Progenitor cell of endocrine pancreas (in vitro differentiated cells): ENCODE data around the gene ALKBH6. TPM values are rescaled to one million over a fixed set of nuclear protein-coding genes. Genes with fewer than 3 reads are reported as not detected.
"Not testable (repeated sequence)": the region's sequence is repeated elsewhere in the genome, so short reads cannot be mapped to it uniquely, and the experiment has no call there.

Source experiments
- DNase-seq: peaks from one replicate; pipeline ENCODE4 v3.0.0; 2021; ENCODE audit warnings: low spot score; ENCODE audit not compliant: unreplicated experiment
- H3K27ac Mint-ChIP-seq: 2 replicates; pipeline ENCODE4 v1.8.0; 2021; ENCODE audit warnings: mild to moderate bottlenecking, moderate library complexity, mixed read lengths
- H3K27me3 Mint-ChIP-seq: 2 replicates; pipeline ENCODE4 v1.8.0; 2021; ENCODE audit warnings: mixed read lengths
- H3K36me3 Mint-ChIP-seq: 2 replicates; pipeline ENCODE4 v1.8.0; 2022; ENCODE audit warnings: mixed read lengths; ENCODE audit not compliant: insufficient read depth
- H3K4me1 Mint-ChIP-seq: 2 replicates; pipeline ENCODE4 v1.8.0; 2021; ENCODE audit warnings: low read depth, mixed read lengths
- H3K4me3 Mint-ChIP-seq: 2 replicates; pipeline ENCODE4 v1.8.0; 2021; ENCODE audit warnings: low read depth, mild to moderate bottlenecking, moderate library complexity, mixed read lengths
- H3K9me3 Mint-ChIP-seq: 2 replicates; pipeline ENCODE4 v1.8.0; 2021; ENCODE audit warnings: low read depth, mixed read lengths
- total RNA-seq: library from RNA; stranded (reverse); gene quantifications from 2 replicates; pipeline ENCODE4 v1.2.1, GENCODE V29; 2021
- TF ChIP-seq, protein P1 (sequence below): fragments of 200-600 bp; sonication (generic); IDR thresholded peaks from one replicate; pipeline ENCODE4 v1.5.0; 2021; ENCODE audit warnings: antibody characterized with exemption, mild to moderate bottlenecking; ENCODE audit not compliant: unreplicated experiment

The ALKBH6 gene
- total RNA-seq, 1 donor from 2014 or later, result 36.8 TPM

DNA sequence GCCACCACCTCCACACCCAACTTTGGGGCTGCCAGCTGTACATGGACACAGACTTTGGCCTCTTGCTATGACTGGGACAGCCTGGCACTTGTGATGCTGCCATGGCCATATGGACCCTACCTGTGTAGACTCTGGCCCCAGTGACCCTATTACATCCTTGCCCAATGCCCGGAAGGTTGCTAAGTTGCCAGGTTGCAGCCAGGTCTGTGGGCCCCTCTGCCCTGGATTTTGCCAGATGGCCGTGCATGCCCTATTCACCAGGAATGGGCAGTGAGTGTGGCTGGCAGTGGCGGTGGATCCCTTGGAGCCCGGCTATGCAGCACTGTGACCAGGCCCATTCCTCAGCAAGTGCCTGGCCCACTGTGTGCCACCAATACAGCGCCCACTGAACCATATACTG lies 27.9 kb downstream of the ALKBH6 start:
- TF ChIP-seq, protein P1, sequence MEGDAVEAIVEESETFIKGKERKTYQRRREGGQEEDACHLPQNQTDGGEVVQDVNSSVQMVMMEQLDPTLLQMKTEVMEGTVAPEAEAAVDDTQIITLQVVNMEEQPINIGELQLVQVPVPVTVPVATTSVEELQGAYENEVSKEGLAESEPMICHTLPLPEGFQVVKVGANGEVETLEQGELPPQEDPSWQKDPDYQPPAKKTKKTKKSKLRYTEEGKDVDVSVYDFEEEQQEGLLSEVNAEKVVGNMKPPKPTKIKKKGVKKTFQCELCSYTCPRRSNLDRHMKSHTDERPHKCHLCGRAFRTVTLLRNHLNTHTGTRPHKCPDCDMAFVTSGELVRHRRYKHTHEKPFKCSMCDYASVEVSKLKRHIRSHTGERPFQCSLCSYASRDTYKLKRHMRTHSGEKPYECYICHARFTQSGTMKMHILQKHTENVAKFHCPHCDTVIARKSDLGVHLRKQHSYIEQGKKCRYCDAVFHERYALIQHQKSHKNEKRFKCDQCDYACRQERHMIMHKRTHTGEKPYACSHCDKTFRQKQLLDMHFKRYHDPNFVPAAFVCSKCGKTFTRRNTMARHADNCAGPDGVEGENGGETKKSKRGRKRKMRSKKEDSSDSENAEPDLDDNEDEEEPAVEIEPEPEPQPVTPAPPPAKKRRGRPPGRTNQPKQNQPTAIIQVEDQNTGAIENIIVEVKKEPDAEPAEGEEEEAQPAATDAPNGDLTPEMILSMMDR, result no peak
- H3K4me3 Mint-ChIP-seq, result no peak overlapping the region

DNA sequence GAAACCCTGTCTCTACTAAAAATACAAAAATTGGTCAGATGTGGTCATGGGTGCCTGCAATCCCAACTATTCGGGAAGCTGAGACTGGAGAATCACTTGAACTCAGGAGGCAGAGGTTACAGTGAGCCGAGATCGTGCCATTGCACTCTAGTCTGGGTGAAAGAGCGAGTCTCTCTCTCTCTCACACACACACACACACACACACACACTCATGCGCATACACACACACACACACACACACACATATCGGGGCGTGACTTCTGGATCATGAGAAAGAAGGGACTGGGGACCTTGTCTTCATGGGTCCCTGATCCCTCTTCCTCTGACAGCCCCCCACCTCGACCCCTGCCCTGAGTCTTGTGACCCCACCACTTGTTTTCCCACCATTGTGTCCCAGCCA lies 30.8 kb downstream of the ALKBH6 start:
- Mint-ChIP-seq H3K36me3 (no peaks in the 10 kb centered on the region), H3K27ac (no peak overlapping the region), H3K27me3 (peaks cover 77% of the 10 kb centered on the region), H3K9me3 (no peaks in the 10 kb centered on the region), H3K4me3 (no peak overlapping the region), H3K4me1 (peaks cover 3% of the 10 kb centered on the region)
- TF ChIP-seq, protein P1, result no peak
- no peak for DNase-seq

More for the DNA sequence above, 27.9 kb downstream of the ALKBH6 start:
- Mint-ChIP-seq H3K9me3 (no peaks in the 10 kb centered on the region), H3K36me3 (no peaks in the 10 kb centered on the region), H3K4me1 (peaks cover 3% of the 10 kb centered on the region), H3K27me3 (peaks cover 80% of the 10 kb centered on the region), H3K27ac (no peak overlapping the region)
- DNase-seq, result no peak

DNA sequence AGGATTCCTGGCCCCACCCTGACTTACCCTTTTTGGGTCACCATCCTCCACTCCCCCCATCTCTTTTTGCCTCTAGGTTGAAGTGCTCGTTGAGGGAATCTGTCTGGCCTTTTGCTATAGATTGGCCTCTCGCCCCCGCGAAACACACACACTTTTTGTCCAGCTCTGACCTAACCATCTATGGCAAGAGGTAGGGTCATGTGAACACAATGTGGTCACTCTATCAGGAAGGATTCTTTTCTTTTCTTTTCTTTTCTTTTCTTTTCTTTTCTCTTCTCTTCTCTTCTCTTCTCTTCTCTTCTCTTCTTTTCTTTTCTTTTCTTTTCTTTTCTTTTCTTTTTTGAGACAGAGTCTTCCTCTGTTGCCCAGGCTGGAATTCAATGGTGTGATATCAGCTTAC lies 33.0 kb downstream of the ALKBH6 start:
- peaks cover 72% of the 10 kb centered on the region for H3K27me3 Mint-ChIP-seq
- H3K4me1 Mint-ChIP-seq, H3K36me3 Mint-ChIP-seq, H3K4me3 Mint-ChIP-seq, DNase-seq, H3K27ac Mint-ChIP-seq, H3K9me3 Mint-ChIP-seq: not testable (repeated sequence)

DNA sequence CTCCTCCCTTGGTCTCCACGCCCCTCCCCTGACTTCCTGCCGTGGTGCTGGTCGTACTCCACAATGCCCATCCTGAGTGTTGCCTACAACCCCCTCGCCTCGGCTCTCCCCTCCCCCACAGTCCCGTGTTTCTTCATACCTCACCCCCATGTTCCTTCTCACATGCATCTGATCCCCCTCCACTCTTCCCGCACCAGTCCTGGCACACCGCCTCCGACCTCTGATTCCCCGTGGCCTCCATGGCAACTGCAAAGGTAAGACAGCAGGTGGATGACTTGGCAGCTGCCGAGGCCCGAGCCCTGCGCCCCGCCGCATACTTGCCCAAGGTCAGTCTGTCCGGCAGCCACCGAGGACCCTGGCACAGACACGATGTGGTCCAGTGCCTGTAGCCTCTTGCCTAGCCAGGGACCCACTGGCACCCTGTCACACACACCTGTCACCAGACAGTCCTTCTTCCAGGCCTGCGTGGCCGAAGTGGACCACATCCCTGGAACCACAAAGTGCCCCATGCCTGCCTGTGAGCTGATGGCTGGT lies 35.1 kb downstream of the ALKBH6 start:
- Mint-ChIP-seq H3K27ac (no peak overlapping the region), H3K4me3 (no peak overlapping the region), H3K36me3 (no peaks in the 10 kb centered on the region), H3K9me3 (no peaks in the 10 kb centered on the region), H3K27me3 (peaks cover 55% of the 10 kb centered on the region), H3K4me1 (no peaks in the 10 kb centered on the region)
- TF ChIP-seq, protein P1, result no peak
- DNase-seq, result no peak

DNA sequence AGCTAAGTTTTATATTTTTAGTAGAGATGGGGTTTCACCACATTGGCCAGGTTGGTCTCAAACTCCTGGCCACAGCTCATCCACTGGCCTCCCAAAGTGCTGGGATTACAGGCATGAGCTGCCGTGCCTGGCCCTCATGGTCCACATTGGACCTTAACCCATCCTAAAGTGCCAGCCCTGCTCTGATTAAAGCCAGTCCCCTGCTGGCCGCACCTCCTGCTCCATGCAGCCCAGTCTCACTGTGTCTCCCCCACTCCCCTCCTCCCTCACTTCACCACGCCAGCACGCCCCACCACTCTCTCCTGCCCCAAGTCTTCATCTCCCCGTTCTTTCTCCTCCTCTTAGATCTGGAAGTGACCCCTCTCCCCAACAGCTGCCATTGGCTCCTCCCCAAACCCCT lies 35.7 kb downstream of the ALKBH6 start:
- no peaks in the 10 kb centered on the region for H3K36me3 Mint-ChIP-seq
- H3K4me1 Mint-ChIP-seq, result no peaks in the 10 kb centered on the region
- H3K4me3 Mint-ChIP-seq, result no peak overlapping the region
- H3K9me3 Mint-ChIP-seq, result no peaks in the 10 kb centered on the region
- H3K27me3 Mint-ChIP-seq, result peaks cover 52% of the 10 kb centered on the region
- no peak overlapping the region for H3K27ac Mint-ChIP-seq
- DNase-seq, result no peak
- TF ChIP-seq, protein P1, result no peak

DNA sequence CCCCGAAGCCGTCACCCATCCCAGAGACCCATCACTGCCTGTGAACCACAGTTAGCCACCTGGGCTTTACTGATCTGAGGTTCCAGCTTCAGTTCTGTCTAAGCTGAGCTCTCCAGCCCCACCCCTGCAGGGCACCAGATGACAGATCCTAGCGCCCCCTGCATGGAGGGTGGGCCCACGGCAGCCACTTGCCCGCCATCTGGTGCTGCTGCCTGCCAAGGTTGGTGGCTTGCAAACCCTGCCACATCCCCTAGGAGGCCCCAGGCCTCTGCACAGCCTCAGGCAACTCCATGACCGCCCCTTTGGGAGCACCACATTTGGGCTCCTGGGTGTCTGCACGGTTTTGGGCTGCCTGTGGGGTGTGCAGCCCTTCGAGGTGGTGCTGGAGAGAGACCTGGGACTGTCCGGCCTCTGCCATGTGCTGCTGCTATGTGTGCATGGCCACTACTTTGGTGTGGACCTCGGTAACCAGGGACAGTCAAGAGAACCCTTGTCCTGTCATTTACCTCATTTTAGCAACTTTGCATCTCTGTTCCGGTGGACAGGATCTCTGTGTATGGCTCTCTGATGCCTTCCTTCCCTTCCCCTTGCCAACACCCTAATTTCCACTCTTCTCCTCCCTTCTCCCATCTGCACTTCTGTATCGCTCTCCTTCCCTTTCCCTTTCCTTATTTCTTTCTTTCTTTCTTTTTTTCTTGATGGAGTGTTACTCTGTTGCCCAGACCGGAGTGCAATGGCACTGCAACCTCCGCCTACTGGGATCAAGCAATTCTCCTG lies 36.4 kb downstream of the ALKBH6 start:
- H3K4me1 Mint-ChIP-seq, result no peaks in the 10 kb centered on the region
- no peak for DNase-seq
- H3K27ac Mint-ChIP-seq, result no peak overlapping the region
- H3K27me3 Mint-ChIP-seq, result peaks cover 45% of the 10 kb centered on the region
- H3K4me3 Mint-ChIP-seq, result no peak overlapping the region
- TF ChIP-seq, protein P1, result peak; percentile 40
- no peaks in the 10 kb centered on the region for H3K36me3 Mint-ChIP-seq
- H3K9me3 Mint-ChIP-seq, result no peaks in the 10 kb centered on the region
